ENCODE data around the gene MEIS2.

Gene MEIS2

GRCh38 chr15:36914466-36914865, 185.9 kb downstream of the MEIS2 start:
- Mint-ChIP-seq H3K4me3 (no peak overlapping the region), H3K27ac (peak overlapping the region in 1 of 3 experiments; percentile 40), H3K9me3 (no peaks in the 10 kb centered on the region), H3K36me3 (ENCODE audit: low read depth) (peaks cover 52% of the 10 kb centered on the region), H3K4me1 (peaks cover 21% of the 10 kb centered on the region), H3K27me3 (ENCODE audit: low read depth) (peaks cover 4% of the 10 kb centered on the region)
- TF ChIP-seq, protein P1, sequence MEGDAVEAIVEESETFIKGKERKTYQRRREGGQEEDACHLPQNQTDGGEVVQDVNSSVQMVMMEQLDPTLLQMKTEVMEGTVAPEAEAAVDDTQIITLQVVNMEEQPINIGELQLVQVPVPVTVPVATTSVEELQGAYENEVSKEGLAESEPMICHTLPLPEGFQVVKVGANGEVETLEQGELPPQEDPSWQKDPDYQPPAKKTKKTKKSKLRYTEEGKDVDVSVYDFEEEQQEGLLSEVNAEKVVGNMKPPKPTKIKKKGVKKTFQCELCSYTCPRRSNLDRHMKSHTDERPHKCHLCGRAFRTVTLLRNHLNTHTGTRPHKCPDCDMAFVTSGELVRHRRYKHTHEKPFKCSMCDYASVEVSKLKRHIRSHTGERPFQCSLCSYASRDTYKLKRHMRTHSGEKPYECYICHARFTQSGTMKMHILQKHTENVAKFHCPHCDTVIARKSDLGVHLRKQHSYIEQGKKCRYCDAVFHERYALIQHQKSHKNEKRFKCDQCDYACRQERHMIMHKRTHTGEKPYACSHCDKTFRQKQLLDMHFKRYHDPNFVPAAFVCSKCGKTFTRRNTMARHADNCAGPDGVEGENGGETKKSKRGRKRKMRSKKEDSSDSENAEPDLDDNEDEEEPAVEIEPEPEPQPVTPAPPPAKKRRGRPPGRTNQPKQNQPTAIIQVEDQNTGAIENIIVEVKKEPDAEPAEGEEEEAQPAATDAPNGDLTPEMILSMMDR (IDR thresholded peaks at IDR 0.05; ENCODE audit: unreplicated experiment in 3 of 3), result no peak

DNA sequence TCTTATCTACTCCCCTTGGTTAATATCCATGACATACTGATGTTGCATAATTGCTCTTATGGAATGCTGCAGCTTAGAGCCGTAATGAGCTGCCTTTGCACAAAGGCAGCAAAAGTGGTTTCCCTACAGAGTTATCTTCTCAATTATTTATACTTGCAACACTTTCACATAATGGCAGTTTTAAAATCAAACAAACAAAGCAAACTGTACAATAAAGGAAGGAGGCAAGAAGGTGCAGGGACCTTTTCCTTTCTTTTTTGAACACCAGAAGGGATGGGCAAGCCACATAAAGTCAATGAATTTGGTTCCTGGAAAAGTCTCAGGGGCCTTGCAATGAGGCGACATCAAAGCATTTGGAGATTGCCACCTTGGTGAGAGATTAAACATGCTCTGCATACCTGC, 188.0 kb downstream of the MEIS2 start:
- Mint-ChIP-seq H3K27me3 (ENCODE audit: low read depth) (peaks cover 4% of the 10 kb centered on the region), H3K36me3 (ENCODE audit: low read depth) (peaks cover 40% of the 10 kb centered on the region), H3K27ac (no peak overlapping the region), H3K9me3 (no peaks in the 10 kb centered on the region), H3K4me3 (no peak overlapping the region), H3K4me1 (peaks cover 21% of the 10 kb centered on the region)
- TF ChIP-seq, protein P1 (IDR thresholded peaks at IDR 0.05; ENCODE audit: unreplicated experiment in 3 of 3), result no peak

- Mint-ChIP-seq H3K4me3 (no peak overlapping the region), H3K4me1 (peaks cover 21% of the 10 kb centered on the region), H3K36me3 (ENCODE audit: low read depth) (peaks cover 35% of the 10 kb centered on the region), H3K27ac (no peak overlapping the region), H3K27me3 (ENCODE audit: low read depth) (peaks cover 4% of the 10 kb centered on the region), H3K9me3 (no peaks in the 10 kb centered on the region)
- TF ChIP-seq, protein P1 (IDR thresholded peaks at IDR 0.05; ENCODE audit: unreplicated experiment in 3 of 3), result no peak
Observed at GRCh38 chr15:36911322-36911944, 188.9 kb downstream of the MEIS2 start.

GRCh38 chr15:36908991-36909390, 191.4 kb downstream of the MEIS2 start:
- Mint-ChIP-seq H3K4me1 (peaks cover 3% of the 10 kb centered on the region), H3K4me3 (no peak overlapping the region), H3K36me3 (ENCODE audit: low read depth) (peaks cover 16% of the 10 kb centered on the region), H3K27me3 (ENCODE audit: low read depth) (peaks cover 4% of the 10 kb centered on the region), H3K9me3 (no peaks in the 10 kb centered on the region), H3K27ac (no peak overlapping the region)
- TF ChIP-seq, protein P1 (IDR thresholded peaks at IDR 0.05; ENCODE audit: unreplicated experiment in 3 of 3), result no peak

DNA sequence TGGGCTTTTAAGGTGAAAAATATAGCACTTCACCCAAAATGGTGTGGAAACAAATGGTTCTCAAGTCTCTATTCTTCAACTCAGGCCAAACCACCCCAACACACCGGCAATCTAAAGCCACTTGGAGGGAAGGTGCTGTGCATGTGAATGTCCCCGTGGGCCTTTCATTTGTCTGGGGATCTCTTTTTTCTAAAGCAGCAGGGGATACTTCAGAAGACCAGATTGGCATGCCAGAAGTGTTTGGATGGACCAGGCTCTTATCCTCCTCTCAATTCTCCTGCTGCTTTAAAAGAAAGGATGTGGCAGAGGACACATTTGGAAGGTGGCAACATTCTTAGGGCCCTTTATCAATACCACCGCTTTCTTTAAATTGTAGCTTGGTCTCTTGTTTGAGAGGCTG, 193.1 kb downstream of the MEIS2 start:
- Mint-ChIP-seq H3K4me3 (no peak overlapping the region), H3K4me1 (no peaks in the 10 kb centered on the region), H3K27me3 (ENCODE audit: low read depth) (peaks cover 4% of the 10 kb centered on the region), H3K27ac (no peak overlapping the region), H3K9me3 (no peaks in the 10 kb centered on the region), H3K36me3 (ENCODE audit: low read depth) (peaks cover 14% of the 10 kb centered on the region)
- TF ChIP-seq, protein P1 (IDR thresholded peaks at IDR 0.05; ENCODE audit: unreplicated experiment in 3 of 3), result no peak

DNA sequence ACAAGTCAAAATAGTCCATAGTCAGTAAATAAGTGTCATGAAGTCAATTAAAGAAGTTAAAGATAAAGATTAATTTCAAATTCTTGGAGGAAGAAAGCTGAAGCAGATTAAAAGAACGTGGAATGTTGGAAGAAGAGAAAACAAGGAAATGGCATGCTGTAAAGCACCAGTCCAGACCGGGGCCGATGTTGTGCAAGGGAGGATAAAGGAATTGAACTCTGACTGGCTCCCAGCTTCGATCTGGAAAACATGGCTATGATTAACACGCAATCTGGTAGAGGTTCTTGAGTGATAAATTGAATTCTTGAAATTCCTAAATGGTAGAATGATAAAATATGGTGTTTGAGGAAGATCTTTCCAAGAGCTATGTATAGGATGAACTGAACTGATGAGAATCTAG, 194.4 kb downstream of the MEIS2 start:
- Mint-ChIP-seq H3K4me3 (no peak overlapping the region), H3K27ac (no peak overlapping the region), H3K36me3 (ENCODE audit: low read depth) (peaks cover 10% of the 10 kb centered on the region), H3K9me3 (no peaks in the 10 kb centered on the region), H3K27me3 (ENCODE audit: low read depth) (peaks cover 4% of the 10 kb centered on the region), H3K4me1 (peaks cover under 1% of the 10 kb centered on the region)
- TF ChIP-seq, protein P1 (IDR thresholded peaks at IDR 0.05; ENCODE audit: unreplicated experiment in 3 of 3), result no peak

All from nephron (organoid).